GM11168 (cell line): Measurements from ENCODE around the gene FCSK.
"Not testable (repeated sequence)": the region's sequence is repeated elsewhere in the genome, so short reads cannot be mapped to it uniquely, and the experiment has no call there.

ENCODE experiments used
- in situ Hi-C: fragments of 300-500 bp; cut with MboI; formaldehyde crosslinking; loops from one replicate; pipeline ENCODE4 v1.12.0; 2022; ENCODE audit warnings: low sequenced_read_pairs; ENCODE audit not compliant: unreplicated experiment

The FCSK gene

GRCh38 chr16:70451004-70451340, 3.4 kb upstream of the FCSK start:
- in situ Hi-C loops = not testable (repeated sequence)

DNA sequence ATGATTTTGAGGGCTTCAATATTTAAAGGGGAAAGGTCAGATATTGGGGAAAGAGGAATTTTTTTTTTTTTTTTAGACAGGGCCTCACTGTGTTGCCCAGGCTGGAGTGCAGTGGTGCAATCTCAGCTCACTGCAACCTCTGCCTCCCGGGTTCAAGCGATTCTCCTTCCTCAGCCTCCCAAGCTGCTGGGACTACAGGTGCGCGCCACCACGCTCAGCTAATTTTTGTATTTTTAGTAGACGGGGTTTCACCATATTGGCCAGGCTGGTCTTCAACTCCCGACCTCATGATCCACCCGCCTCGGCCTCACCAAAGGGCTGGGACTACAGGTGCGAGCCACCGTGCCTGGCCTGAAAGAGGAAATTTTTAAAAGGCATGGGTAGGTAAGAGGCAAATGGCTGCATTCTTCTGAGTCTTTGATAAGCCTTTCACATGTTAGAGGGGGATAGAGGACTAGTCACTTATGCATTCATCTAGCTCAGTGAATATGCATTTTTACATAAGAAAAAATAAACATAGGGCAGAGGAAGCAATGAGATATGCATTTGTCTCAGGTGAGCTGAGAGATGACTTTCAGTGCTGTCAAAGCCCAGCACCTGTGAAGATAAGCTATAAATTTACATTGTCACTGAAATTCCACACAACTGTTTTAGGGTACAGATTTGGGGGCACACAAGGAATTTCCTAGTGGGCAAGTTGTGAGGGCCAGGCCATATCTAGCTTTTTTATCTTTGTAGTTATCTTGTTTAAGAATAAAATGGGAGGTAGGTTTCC, 1.1 kb upstream of the FCSK start:
- in situ Hi-C loops = no loop called here

- in situ Hi-C loops = no loop called here
Observed at GRCh38 chr16:70453892-70454221, 538 bp upstream of the FCSK start.

- in situ Hi-C loops = no loop called here
Observed at GRCh38 chr16:70455910-70456309, 1.5 kb downstream of the FCSK start.

DNA sequence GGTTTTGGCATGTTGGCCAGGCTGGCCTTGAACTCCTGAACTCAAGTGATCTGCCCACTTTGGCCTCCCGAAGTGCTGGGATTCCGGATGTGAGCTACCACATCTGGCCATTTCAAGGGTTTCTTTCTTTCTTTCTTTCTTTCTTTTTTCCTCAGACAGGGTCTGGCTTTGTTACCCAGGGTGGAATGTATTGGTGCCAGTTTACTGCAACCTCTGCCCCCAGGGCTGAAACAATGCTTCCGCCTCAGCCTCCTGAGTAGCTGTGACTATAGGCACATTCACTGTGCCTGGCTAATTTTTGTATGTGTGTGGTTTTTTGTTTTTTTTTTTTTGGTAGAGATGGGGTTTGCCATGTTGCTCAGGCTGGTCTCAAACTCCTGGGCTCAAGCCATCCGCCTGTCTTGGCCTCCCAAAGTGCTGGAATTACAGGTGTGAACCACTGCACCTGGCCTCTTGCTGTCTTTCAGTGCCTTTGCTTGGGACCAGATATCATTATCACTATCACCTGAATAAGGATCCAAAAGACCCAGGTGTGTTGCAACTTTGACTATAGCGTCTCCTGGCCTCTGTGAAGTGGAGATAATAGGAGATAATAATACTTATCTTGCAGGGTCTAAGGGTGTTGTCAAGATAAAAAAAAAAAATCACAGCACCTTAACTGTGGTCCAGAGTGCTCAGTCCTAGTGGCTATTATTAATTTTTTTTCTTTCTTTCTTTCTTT, 3.2 kb downstream of the FCSK start:
- in situ Hi-C loops = no loop called here

- in situ Hi-C loops = no loop called here
Observed at GRCh38 chr16:70460737-70461261, 6.4 kb downstream of the FCSK start.

DNA sequence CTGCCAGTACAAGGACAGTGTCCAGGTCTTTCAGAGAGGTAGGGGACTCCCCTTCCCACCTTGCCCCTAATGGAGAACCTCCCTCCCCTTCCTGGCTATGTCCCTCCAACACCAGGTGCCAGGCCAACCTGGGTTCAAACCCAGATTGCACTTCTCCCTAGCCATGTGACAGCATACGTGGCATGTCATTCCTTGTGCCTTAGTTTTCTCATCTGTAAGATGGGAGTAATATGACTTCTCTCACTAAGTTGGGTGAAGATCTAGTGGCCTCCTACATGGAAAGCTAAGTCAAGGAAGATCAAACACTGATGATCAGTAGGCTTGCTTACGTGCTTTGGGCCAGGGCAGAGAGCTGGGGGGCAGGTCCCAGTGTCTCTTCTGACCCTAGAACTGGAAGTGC, 8.8 kb downstream of the FCSK start:
- in situ Hi-C loops = no loop called here

DNA sequence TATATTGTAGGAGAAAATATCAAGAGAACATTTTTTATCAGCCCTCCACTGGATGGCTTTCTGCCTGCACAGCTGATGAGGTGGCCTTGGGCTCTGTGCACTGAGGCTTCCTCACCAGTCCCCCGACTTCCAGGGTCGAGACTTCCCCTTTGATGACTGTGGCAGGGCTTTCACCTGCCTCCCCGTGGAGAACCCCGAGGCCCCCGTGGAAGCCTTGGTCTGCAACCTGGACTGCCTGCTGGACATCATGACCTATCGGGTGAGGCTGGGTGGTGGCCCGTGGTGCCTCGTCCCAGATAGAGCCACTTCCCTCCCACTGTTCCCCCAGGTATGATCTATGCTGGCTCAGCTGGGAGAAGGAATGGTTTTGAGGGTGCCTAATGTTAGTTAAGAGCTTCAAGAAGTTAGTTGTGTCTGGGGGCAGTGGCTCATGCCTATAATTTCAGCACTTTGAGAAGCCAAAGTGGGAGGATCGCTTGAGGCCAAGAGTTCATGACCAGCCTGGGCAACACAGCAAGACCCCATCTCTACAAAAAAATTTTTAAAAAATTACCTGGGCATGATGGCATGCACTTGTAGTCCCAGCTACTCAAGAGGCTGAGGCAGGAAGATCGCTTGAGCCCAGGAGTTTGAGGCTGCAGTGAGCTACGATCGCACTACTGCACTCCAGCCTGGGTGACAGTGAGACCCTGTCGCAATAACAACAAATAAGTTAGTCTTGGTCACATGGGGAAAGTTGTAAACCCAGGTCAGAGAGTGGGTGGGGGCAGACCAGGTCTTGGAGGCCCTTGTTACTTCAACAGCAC, 11.8 kb downstream of the FCSK start:
- in situ Hi-C loops = no loop called here

- in situ Hi-C loops = no loop called here
Observed at GRCh38 chr16:70466805-70467076, 12.3 kb downstream of the FCSK start.

DNA sequence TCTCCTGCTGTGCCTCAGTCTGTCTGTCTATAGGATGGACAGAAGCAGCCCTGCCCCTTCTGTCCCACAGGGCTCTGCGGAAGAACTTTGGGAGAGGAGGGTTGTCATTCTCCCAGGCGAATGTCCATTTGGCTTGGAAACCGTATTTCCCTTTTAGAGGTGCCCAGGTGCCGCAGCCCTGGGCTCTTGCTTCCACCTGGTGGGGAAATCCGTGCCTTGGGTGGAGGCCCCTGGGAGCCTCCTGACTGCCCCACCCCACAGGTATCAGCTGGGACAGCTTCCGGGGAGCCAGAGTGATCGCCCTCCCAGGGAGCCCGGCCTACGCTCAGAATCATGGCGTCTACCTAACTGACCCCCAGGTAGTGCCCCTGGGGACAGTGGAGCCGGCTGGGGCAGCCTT, 12.7 kb downstream of the FCSK start:
- in situ Hi-C loops = no loop called here

- in situ Hi-C loops = no loop called here
Observed at GRCh38 chr16:70467608-70468007, 13.2 kb downstream of the FCSK start.

DNA sequence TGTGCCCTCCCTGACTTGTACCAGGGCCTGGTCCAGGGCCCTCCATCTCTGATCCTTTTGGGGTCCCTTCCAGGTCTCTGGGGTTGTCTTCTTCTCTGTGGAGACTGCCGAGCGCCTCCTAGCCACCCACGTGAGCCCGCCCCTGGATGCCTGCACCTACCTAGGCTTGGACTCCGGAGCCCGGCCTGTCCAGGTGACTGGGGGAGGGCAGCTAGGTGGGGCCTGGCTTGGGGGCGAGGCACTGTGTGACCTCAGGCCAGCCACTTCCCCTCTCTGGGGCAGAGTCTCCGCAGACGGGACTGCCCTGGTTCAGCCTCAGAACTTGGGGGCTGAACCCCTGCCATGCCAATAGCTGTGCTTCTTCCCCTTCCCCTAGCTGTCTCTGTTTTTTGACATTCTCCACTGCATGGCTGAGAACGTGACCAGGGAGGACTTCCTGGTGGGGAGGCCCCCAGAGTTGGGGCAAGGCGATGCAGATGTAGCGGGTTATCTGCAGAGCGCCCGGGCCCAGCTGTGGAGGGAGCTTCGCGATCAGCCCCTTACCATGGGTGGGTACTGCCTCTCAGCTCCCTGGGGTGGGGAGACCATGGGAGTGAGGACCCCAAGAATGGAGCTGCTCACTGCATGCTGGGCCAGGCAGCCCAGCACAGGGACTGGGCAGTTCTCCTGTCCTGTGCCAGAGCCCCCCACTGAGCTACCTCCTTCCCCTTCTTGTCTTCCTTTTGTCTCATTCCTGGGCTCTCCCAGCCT, 14.6 kb downstream of the FCSK start:
- in situ Hi-C loops = no loop called here

GRCh38 chr16:70470141-70470926, 15.9 kb downstream of the FCSK start:
- in situ Hi-C loops = loop anchor here (10.0 kb wide), 1 partner anchor 76 kb away; no protein-coding TSS in a partner anchor

DNA sequence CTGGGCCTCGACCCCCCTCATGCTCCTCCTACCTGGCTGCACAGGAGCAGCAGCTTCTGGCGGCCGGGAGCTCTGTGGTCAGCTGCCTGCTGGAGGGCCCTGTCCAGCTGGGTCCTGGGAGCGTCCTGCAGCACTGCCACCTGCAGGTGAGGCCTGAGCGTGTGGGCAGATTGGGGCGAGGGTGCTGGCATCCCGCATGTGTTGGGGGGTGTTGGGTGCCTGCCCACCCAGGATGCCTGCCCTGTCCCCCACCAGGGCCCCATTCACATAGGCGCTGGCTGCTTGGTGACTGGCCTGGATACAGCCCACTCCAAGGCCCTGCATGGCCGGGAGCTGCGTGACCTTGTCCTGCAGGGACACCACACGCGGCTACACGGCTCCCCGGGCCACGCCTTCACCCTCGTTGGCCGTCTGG, 16.5 kb downstream of the FCSK start:
- in situ Hi-C loops = loop anchor here (10.0 kb wide), 1 partner anchor 76 kb away; no protein-coding TSS in a partner anchor

GRCh38 chr16:70472786-70473433, 18.5 kb downstream of the FCSK start:
- in situ Hi-C loops = loop anchor here (10.0 kb wide), 1 partner anchor 78 kb away; no protein-coding TSS in a partner anchor

DNA sequence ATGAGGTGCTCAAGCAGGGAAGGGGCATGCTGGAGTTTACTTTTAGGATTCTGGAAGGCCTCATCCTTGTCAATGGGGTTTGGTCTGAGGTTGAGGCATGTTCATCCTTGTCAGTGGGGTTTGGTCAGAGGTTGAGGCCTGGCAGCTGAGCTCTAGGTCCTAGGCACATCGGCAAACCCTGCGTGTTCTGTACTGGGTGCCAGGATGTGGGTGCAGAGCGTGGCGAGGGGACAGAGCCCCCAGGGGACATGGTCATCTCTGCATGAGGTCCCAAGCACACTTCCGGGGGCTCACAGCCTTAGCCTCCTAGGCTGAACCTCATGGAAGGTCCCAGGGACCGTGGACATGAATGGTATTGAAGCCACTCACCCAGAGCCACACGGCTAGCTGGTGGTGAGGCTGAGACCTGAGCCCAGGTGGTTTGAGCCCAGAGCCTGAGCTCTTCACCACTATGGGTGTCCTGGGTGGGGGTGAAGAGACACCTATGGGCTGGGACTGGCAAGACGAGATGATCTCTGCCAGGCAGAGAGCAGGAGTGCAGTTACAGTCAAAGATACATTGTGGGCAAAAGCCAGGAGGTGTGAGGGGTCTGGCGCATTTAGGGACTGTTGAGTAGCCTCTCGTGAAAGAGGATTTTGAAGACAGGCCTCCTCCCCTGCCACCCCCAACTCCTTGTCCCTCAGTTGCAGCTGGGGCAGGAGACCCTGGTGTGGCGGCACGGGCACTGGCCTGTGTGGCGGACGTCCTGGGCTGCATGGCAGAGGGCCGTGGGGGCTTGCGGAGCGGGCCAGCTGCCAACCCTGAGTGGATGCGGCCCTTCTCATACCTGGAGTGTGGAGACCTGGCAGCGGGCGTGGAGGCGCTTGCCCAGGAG, 19.3 kb downstream of the FCSK start:
- in situ Hi-C loops = loop anchor here (10.0 kb wide), 1 partner anchor 79 kb away; no protein-coding TSS in a partner anchor

DNA sequence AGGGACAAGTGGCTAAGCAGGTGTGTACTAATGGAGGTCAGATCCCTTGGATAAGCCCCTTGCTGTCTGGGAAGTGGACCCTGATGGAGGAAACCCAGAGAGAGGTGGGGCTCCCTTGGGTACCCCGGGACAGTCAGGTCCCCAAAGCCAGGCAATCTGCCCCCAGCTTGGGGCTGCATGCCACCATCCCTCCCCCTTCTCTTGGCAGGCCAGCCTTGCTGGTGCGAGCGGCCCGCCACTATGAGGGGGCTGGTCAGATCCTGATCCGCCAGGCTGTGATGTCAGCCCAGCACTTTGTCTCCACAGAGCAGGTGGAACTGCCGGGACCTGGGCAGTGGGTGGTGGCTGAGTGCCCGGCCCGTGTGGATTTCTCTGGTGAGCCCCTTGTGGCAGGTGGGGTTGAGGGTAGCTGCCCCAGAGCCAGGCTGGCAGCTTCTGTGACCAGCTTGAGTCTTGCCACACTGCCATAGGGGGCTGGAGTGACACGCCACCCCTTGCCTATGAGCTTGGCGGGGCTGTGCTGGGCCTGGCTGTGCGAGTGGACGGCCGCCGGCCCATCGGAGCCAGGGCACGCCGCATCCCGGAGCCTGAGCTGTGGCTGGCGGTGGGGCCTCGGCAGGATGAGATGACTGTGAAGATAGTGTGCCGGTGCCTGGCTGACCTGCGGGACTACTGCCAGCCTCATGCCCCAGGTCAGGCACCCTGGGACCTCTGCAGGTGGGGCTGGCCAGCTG, 20.1 kb downstream of the FCSK start:
- in situ Hi-C loops = loop anchor here (10.0 kb wide), 1 partner anchor 80 kb away; no protein-coding TSS in a partner anchor
